K562 (cell line): Measurements from ENCODE around the gene NKG7. TPM values are rescaled to one million over a fixed set of nuclear protein-coding genes. Genes with fewer than 3 reads are reported as not detected.
A peak's percentile ranks its signal among the peaks of the same experiment; 100 is the strongest.

Experiments used
- ESRRB ChIP-seq: fragments of 250-450 bp; sonication (Bioruptor Pico); IDR thresholded peaks from 2 replicates; pipeline ENCODE4 v1.5.0; 2020; ENCODE audit warnings: mild to moderate bottlenecking, moderate library complexity, borderline replicate concordance
- GABPA ChIP-seq: fragments of 200-800 bp; sonication (Bioruptor generic); conservative IDR thresholded peaks from 2 replicates; pipeline ENCODE4 v1.6.1; 2016; ENCODE audit warnings: low read depth, missing genetic modification characterization, missing compliant biosample characterization
- HDAC2 ChIP-seq: fragments of 450-650 bp; IDR thresholded peaks from 2 replicates; pipeline ENCODE4 v1.6.1; 2016; ENCODE audit warnings: mild to moderate bottlenecking
- HMG20A ChIP-seq: fragments of 450-650 bp; formaldehyde crosslinking; conservative IDR thresholded peaks from 2 replicates; pipeline ENCODE4 v1.4.0; 2020; ENCODE audit warnings: mild to moderate bottlenecking, mixed read lengths
- HNRNPUL1 ChIP-seq: fragments of 200-400 bp; formaldehyde crosslinking; IDR thresholded peaks from 2 replicates; pipeline ENCODE4 v1.6.1; 2017; ENCODE audit warnings: low read length
- JUND ChIP-seq, 2 experiments: IDR thresholded peaks; 2 replicates in 1 of 2; 3 replicates in 1 of 2; pipeline ENCODE4 v1.6.1; 2011; ENCODE audit warnings: borderline replicate concordance in 2 of 2, low read depth in 2 of 2, low read length in 2 of 2, improper control_type of control experiment in 1 of 2, missing biosample characterization in 1 of 2, missing genetic modification characterization in 1 of 2, missing genetic modification reagents in 1 of 2
- MAFG ChIP-seq: fragments of 450-650 bp; conservative IDR thresholded peaks from 2 replicates; pipeline ENCODE4 v1.6.1; 2016; ENCODE audit warnings: missing genetic modification characterization, missing compliant biosample characterization
- MTA3 ChIP-seq: fragments of 450-650 bp; formaldehyde crosslinking; IDR thresholded peaks from 2 replicates; pipeline ENCODE4 v1.6.1; 2017; ENCODE audit warnings: mild to moderate bottlenecking, borderline replicate concordance
- NR2F6 ChIP-seq: fragments of 450-650 bp; formaldehyde crosslinking; IDR thresholded peaks from 2 replicates; pipeline ENCODE4 v1.4.0; 2020; ENCODE audit warnings: mild to moderate bottlenecking
- PCBP1 ChIP-seq: fragments of 200-400 bp; formaldehyde crosslinking; IDR thresholded peaks from 2 replicates; pipeline ENCODE4 v1.6.1; 2018; ENCODE audit warnings: mild to moderate bottlenecking, low read depth, low read length; ENCODE audit not compliant: poor library complexity, severe bottlenecking
- RBM14 ChIP-seq: fragments of 200-400 bp; formaldehyde crosslinking; IDR thresholded peaks from 2 replicates; pipeline ENCODE4 v1.6.1; 2018; ENCODE audit warnings: low read depth, mild to moderate bottlenecking, low read length, moderate library complexity, borderline replicate concordance; ENCODE audit not compliant: insufficient read depth
- YBX1 ChIP-seq: fragments of 450-650 bp; IDR thresholded peaks from 2 replicates; pipeline ENCODE4 v1.7.1; 2016; ENCODE audit warnings: mild to moderate bottlenecking
- ZNF644 ChIP-seq: fragments of 200-800 bp; sonication (Bioruptor generic); IDR thresholded peaks from 2 replicates; pipeline ENCODE4 v1.6.1; 2016; ENCODE audit warnings: low read depth, missing genetic modification characterization, missing compliant biosample characterization
- polyA plus RNA-seq, 8 experiments: library from polyadenylated mRNA; depleted of rRNA in 4 of 8; stranded (reverse) in 5 of 8; unstranded in 3 of 8; fragments of >200 nt; fragmentation: Nextera tagmentation in 2 of 8; fragmentation: Illumina TruSeq in 1 of 8; extraction: Ambion mirVana in 2 of 8; extraction: Trizol in 1 of 8; gene quantifications; 2 replicates each; pipeline versions ENCODE4 v1.2.1 to v1.2.3, GENCODE V29; 2011 to 2014; ENCODE audit warnings: inconsistent platforms in 1 of 8, missing spikeins in 1 of 8
- total RNA-seq, 7 experiments: library from RNA; depleted of rRNA in 6 of 7; stranded (reverse); fragments of >200 nt in 6 of 7; fragmentation: Illumina TruSeq in 2 of 7; extraction: Trizol in 2 of 7; gene quantifications; 2 replicates each; pipeline versions ENCODE4 v1.2.1 to v1.2.3, GENCODE V29; 2011 to 2021; ENCODE audit warnings: low replicate concordance in 1 of 7
- TF ChIP-seq, protein P1 (sequence below): fragments of 450-650 bp; IDR thresholded peaks from 2 replicates; pipeline ENCODE4 v1.7.1; 2018; ENCODE audit warnings: mild to moderate bottlenecking, low read depth; ENCODE audit not compliant: partially characterized antibody
- TF ChIP-seq, protein P2 (sequence below): fragments of 450-650 bp; IDR thresholded peaks from 2 replicates; pipeline ENCODE4 v1.6.1; 2018; ENCODE audit warnings: mild to moderate bottlenecking, low read depth; ENCODE audit not compliant: partially characterized antibody
- TF ChIP-seq, protein P3 (sequence below): fragments of 250-450 bp; sonication (Bioruptor Pico); IDR thresholded peaks from 2 replicates; pipeline ENCODE4 v1.8.0; 2021; ENCODE audit warnings: borderline replicate concordance, mild to moderate bottlenecking, moderate library complexity; ENCODE audit not compliant: poor library complexity, severe bottlenecking
- TF ChIP-seq, protein P4 (sequence below): fragments of 250-450 bp; sonication (Bioruptor Pico); IDR thresholded peaks from 2 replicates; pipeline ENCODE4 v1.4.0; 2020; ENCODE audit warnings: mild to moderate bottlenecking, moderate library complexity

The NKG7 gene
- total and polyA plus RNA-seq, 9 of the 15 experiments (the other 6 are each of a cell fraction or from before 2014, with no cell fraction given) = 0.30 to 0.70 (median 0.51) TPM; not detected in 2

DNA sequence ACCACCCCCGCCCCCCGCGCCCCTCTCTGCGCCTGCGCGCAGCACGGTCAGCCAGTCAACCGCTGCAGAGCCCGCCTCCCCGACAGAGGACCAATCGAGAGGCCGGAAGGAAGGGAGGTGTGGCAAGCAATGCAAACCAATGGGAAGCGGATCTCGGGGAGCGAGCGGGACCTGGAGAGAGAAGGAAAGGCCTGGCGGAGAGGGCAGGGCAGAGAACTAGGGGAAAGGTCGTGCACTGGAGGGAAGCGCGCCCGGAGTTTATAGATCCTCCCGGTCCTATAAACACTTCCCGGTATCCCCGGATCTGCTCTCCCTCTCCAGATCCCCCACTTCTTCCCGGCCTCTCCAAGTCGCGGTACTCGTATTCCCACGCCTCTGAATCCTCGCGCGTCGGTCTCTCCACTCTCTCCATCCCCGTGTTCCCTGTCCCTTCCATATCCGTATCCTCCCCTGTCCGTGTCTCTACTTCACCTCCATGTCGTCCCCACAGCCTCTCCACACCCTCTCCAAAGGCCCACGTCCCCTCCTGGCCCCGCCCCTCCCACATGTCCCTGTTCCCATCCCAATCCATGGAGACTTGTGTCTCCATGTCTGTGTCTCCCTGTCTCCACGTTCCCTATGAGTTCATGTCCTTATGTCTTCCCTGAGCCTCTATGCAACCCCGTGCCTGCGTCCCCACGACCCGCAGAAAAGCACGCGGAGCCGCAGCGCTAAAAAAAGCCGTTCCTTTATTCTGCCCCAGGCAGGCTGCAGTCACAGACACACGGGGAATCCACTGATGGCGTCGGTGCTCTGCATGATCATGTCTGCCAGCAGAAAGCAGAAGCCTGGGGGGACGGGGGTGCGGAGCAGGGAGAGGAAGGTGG is 5.8 kb downstream of the NKG7 start (continued):
- TF ChIP-seq, protein P1, sequence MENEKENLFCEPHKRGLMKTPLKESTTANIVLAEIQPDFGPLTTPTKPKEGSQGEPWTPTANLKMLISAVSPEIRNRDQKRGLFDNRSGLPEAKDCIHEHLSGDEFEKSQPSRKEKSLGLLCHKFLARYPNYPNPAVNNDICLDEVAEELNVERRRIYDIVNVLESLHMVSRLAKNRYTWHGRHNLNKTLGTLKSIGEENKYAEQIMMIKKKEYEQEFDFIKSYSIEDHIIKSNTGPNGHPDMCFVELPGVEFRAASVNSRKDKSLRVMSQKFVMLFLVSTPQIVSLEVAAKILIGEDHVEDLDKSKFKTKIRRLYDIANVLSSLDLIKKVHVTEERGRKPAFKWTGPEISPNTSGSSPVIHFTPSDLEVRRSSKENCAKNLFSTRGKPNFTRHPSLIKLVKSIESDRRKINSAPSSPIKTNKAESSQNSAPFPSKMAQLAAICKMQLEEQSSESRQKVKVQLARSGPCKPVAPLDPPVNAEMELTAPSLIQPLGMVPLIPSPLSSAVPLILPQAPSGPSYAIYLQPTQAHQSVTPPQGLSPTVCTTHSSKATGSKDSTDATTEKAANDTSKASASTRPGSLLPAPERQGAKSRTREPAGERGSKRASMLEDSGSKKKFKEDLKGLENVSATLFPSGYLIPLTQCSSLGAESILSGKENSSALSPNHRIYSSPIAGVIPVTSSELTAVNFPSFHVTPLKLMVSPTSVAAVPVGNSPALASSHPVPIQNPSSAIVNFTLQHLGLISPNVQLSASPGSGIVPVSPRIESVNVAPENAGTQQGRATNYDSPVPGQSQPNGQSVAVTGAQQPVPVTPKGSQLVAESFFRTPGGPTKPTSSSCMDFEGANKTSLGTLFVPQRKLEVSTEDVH = no peak
- TF ChIP-seq ZNF644 (no peak), MTA3 (0 out of 2 replicates have a peak, but pooled peaks have one; percentile 38), NR2F6 (CRISPR knock-in tag) (no peak), ESRRB (CRISPR knock-in tag) (no peak), JUND (IDR thresholded peaks at IDR 0.05; ENCODE audit: borderline replicate concordance, low read depth, low read length) (no peak), JUND (tag; IDR thresholded peaks at IDR 0.05; ENCODE audit: borderline replicate concordance, low read depth, low read length) (no peak), MAFG (no peak), PCBP1 (no peak), HNRNPUL1 (no peak), RBM14 (no peak), GABPA (tag) (no peak), HDAC2 (peak; percentile 32; the same call in 1 of the 2 replicates), HMG20A (CRISPR knock-in tag) (no peak), YBX1 (no peak)
- TF ChIP-seq, protein P2, sequence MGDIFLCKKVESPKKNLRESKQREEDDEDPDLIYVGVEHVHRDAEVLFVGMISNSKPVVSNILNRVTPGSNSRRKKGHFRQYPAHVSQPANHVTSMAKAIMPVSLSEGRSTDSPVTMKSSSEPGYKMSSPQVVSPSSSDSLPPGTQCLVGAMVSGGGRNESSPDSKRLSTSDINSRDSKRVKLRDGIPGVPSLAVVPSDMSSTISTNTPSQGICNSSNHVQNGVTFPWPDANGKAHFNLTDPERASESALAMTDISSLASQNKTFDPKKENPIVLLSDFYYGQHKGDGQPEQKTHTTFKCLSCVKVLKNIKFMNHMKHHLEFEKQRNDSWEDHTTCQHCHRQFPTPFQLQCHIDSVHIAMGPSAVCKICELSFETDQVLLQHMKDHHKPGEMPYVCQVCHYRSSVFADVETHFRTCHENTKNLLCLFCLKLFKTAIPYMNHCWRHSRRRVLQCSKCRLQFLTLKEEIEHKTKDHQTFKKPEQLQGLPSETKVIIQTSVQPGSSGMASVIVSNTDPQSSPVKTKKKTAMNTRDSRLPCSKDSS = no peak
- TF ChIP-seq, protein P3, sequence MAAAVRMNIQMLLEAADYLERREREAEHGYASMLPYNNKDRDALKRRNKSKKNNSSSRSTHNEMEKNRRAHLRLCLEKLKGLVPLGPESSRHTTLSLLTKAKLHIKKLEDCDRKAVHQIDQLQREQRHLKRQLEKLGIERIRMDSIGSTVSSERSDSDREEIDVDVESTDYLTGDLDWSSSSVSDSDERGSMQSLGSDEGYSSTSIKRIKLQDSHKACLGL = no peak
- TF ChIP-seq, protein P4, sequence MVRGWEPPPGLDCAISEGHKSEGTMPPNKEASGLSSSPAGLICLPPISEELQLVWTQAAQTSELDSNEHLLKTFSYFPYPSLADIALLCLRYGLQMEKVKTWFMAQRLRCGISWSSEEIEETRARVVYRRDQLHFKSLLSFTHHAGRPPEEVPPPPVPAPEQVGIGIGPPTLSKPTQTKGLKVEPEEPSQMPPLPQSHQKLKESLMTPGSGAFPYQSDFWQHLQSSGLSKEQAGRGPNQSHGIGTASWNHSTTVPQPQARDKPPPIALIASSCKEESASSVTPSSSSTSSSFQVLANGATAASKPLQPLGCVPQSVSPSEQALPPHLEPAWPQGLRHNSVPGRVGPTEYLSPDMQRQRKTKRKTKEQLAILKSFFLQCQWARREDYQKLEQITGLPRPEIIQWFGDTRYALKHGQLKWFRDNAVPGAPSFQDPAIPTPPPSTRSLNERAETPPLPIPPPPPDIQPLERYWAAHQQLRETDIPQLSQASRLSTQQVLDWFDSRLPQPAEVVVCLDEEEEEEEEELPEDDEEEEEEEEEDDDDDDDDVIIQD = no peak
